GM19193 (cell line): ENCODE measurements around the gene SERPINA3.

Experiments used
- POLR2A ChIP-seq: IDR thresholded peaks from 4 replicates; pipeline ENCODE4 v1.6.1; 2011; ENCODE audit not compliant: insufficient read depth, insufficient read length; ENCODE audit errors: extremely low read depth

Gene SERPINA3

GRCh38 chr14:94619297-94619696 lies 7.1 kb downstream of the SERPINA3 start:
- TF ChIP-seq POLR2A: no peak

- no peak for TF ChIP-seq POLR2A
These were observed 8.4 kb downstream of the SERPINA3 start for GRCh38 chr14:94620597-94620996.

GRCh38 chr14:94621358-94622134 lies 9.4 kb downstream of the SERPINA3 start:
- no peak for TF ChIP-seq POLR2A

- TF ChIP-seq POLR2A: no peak
These were observed 10.6 kb downstream of the SERPINA3 start for GRCh38 chr14:94622653-94623421.

- TF ChIP-seq POLR2A: no peak
These were observed 11.2 kb downstream of the SERPINA3 start for GRCh38 chr14:94623422-94623809.

GRCh38 chr14:94623856-94624499 lies 11.8 kb downstream of the SERPINA3 start:
- no peak for TF ChIP-seq POLR2A

- TF ChIP-seq POLR2A: no peak
These were observed 12.6 kb downstream of the SERPINA3 start for GRCh38 chr14:94624537-94625352.

GRCh38 chr14:94625353-94625635 lies 13.1 kb downstream of the SERPINA3 start:
- TF ChIP-seq POLR2A: no peak

- TF ChIP-seq POLR2A: no peak
These were observed 16.4 kb downstream of the SERPINA3 start for GRCh38 chr14:94628578-94628977.

- TF ChIP-seq POLR2A: no peak
These were observed 18.2 kb downstream of the SERPINA3 start for GRCh38 chr14:94630396-94630795.

GRCh38 chr14:94631050-94631449 lies 18.9 kb downstream of the SERPINA3 start:
- no peak for TF ChIP-seq POLR2A

GRCh38 chr14:94631536-94632304 lies 19.5 kb downstream of the SERPINA3 start:
- no peak for TF ChIP-seq POLR2A

- TF ChIP-seq POLR2A: no peak
These were observed 20.1 kb downstream of the SERPINA3 start for GRCh38 chr14:94632305-94632590.

- no peak for TF ChIP-seq POLR2A
These were observed 20.9 kb downstream of the SERPINA3 start for GRCh38 chr14:94633121-94633520.

GRCh38 chr14:94635154-94635553 lies 23.0 kb downstream of the SERPINA3 start:
- TF ChIP-seq POLR2A: no peak

GRCh38 chr14:94636744-94637412 lies 24.7 kb downstream of the SERPINA3 start:
- TF ChIP-seq POLR2A: no peak
